IMR-90 (cell line): ENCODE measurements around the gene PITRM1.

Source experiments
- CEBPB ChIP-seq: IDR thresholded peaks from 2 replicates; pipeline ENCODE4 v1.6.1; 2012; ENCODE audit warnings: low read depth, low read length, improper control_type of control experiment
- TF ChIP-seq, protein P1 (sequence below): conservative IDR thresholded peaks from 2 replicates; pipeline ENCODE4 v1.5.1; 2012; ENCODE audit warnings: mild to moderate bottlenecking, low read depth, low read length, improper control_type of control experiment

DNA sequence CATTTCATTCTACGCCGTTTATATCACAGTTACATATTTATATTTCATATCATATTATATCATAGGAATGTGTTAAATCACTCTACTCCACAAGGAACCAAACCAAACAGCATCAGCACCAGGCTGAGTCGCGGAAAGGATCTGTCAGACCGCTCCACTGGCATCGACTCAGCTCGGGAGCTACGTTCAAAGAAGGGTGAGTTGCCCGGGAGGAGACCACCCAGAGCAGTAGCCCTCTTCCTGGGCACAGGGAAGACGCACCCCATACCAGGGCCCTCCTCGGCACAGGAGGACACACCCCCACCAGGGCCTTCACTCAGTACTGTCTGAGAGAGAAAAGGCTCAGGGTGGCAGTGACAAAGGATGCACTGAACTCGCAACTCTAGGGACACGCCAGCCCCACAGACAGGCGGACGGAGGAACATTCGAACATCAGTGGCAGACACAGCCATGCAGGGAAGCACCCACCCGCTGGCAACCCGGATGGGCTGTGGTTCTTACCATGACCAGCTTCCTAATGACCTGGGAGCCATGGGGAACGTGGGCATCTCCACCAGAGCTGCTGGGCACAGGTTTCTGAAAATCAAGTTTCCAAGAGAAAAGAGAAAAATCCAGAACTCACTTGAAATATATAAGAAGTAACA, 28.7 kb downstream of the PITRM1 start:
- no peak for TF ChIP-seq CEBPB
- TF ChIP-seq, protein P1, sequence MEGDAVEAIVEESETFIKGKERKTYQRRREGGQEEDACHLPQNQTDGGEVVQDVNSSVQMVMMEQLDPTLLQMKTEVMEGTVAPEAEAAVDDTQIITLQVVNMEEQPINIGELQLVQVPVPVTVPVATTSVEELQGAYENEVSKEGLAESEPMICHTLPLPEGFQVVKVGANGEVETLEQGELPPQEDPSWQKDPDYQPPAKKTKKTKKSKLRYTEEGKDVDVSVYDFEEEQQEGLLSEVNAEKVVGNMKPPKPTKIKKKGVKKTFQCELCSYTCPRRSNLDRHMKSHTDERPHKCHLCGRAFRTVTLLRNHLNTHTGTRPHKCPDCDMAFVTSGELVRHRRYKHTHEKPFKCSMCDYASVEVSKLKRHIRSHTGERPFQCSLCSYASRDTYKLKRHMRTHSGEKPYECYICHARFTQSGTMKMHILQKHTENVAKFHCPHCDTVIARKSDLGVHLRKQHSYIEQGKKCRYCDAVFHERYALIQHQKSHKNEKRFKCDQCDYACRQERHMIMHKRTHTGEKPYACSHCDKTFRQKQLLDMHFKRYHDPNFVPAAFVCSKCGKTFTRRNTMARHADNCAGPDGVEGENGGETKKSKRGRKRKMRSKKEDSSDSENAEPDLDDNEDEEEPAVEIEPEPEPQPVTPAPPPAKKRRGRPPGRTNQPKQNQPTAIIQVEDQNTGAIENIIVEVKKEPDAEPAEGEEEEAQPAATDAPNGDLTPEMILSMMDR, result no peak
